Fibroblast of pulmonary artery (primary cell): Measurements from ENCODE around the gene MYO10.
A peak's percentile ranks its signal among the peaks of the same experiment; 100 is the strongest.

Experiments used
- DNase-seq: peaks from one replicate; pipeline ENCODE4 v3.0.0-alpha.2; 2010; ENCODE audit warnings: low read depth
- H3K4me3 ChIP-seq: replicated peaks from 2 replicates; pipeline ENCODE4 v1.5.1; 2011; ENCODE audit warnings: low read depth, mild to moderate bottlenecking, control low read depth, low read length, moderate library complexity
- CTCF ChIP-seq: IDR thresholded peaks from 2 replicates; pipeline ENCODE4 v1.5.1; 2011; ENCODE audit warnings: mild to moderate bottlenecking, control low read depth, low read length, inconsistent platforms; ENCODE audit errors: missing control alignments

Gene MYO10

GRCh38 chr5:16712178-16712577 is 223.9 kb downstream of the MYO10 start:
- DNase-seq, result no peak
- TF ChIP-seq CTCF, result no peak
- H3K4me3 ChIP-seq, result no peak overlapping the region

- no peak for TF ChIP-seq CTCF
- no peak overlapping the region for H3K4me3 ChIP-seq
- DNase-seq, result no peak
Measured at GRCh38 chr5:16709691-16710433, 226.2 kb downstream of the MYO10 start.

DNA sequence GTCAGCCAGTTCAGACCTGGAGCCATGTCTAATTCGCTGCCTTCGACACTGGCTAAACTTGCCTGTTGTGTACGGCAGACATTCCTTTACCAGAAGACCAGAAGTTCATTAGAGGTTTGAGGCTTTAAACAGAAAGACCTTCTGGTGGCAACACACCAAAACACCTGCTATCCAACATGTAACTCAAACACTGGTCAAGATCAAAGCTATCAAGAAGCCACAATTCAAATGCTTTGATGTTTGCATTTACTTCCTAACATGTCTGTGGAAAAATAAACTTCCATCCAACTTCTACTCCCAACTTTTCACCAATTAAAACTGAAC is 228.3 kb downstream of the MYO10 start:
- TF ChIP-seq CTCF, result no peak
- no peak overlapping the region for H3K4me3 ChIP-seq
- no peak for DNase-seq

GRCh38 chr5:16707168-16707868 is 228.8 kb downstream of the MYO10 start:
- TF ChIP-seq CTCF, result no peak
- DNase-seq, result no peak
- H3K4me3 ChIP-seq, result no peak overlapping the region

DNA sequence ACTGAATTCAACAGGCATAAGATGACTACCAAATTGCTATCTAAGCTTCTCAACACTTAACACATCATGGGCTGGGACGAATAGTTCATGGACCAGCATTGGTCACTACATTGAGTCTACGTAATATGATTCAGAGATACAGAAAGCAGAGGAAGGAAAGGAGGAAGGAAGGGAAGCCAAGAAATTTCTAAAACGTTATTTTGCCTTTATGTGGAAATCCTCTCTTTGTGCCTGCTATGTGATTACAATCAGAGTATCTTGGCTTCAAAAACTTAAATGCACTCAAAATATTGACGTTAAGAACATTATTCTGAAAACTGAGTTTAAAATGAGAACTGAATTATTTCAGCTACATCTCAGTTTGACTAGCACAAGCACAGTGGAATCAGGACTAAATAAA is 231.1 kb downstream of the MYO10 start:
- DNase-seq, result peak; percentile 10
- H3K4me3 ChIP-seq, result no peak overlapping the region
- no peak for TF ChIP-seq CTCF

- DNase-seq, result no peak
- no peak overlapping the region for H3K4me3 ChIP-seq
- TF ChIP-seq CTCF, result no peak
Measured at GRCh38 chr5:16702964-16703363, 233.1 kb downstream of the MYO10 start.
